Stomach smooth muscle (tissue), 2 donors: ENCODE data around the gene RAPH1.

Experiments
- H3K27ac ChIP-seq: one replicate; pipeline ENCODE4 v1.7.0; 2013; ENCODE audit warnings: mild to moderate bottlenecking, low read length, inconsistent platforms
- H3K27me3 ChIP-seq, 2 donors: one replicate each; pipeline ENCODE4 v1.7.0; 2013; ENCODE audit warnings: low read length in 2 of 2; ENCODE audit not compliant: insufficient read depth in 2 of 2, control insufficient read depth in 1 of 2
- H3K36me3 ChIP-seq, 2 donors: one replicate each; pipeline ENCODE4 v1.7.0; 2013; ENCODE audit warnings: low read length in 2 of 2; ENCODE audit not compliant: control insufficient read depth in 2 of 2, insufficient read depth in 2 of 2
- H3K4me1 ChIP-seq: one replicate; pipeline ENCODE4 v1.7.0; 2013; ENCODE audit warnings: low read length; ENCODE audit not compliant: control insufficient read depth, insufficient read depth
- H3K4me3 ChIP-seq, 2 donors: one replicate each; pipeline ENCODE4 v1.7.0; 2013; ENCODE audit warnings: low read length in 2 of 2
- H3K9ac ChIP-seq, 2 donors: one replicate each; pipeline ENCODE4 v1.7.0; 2013; ENCODE audit warnings: low read length in 2 of 2, mild to moderate bottlenecking in 1 of 2
- H3K9me3 ChIP-seq, 2 donors: one replicate each; pipeline ENCODE4 v1.7.0; 2013; ENCODE audit warnings: low read length in 2 of 2; ENCODE audit not compliant: control insufficient read depth in 2 of 2
- donor health status: healthy.
- donor health status: Pancreatic carcinoma.

Gene RAPH1

DNA sequence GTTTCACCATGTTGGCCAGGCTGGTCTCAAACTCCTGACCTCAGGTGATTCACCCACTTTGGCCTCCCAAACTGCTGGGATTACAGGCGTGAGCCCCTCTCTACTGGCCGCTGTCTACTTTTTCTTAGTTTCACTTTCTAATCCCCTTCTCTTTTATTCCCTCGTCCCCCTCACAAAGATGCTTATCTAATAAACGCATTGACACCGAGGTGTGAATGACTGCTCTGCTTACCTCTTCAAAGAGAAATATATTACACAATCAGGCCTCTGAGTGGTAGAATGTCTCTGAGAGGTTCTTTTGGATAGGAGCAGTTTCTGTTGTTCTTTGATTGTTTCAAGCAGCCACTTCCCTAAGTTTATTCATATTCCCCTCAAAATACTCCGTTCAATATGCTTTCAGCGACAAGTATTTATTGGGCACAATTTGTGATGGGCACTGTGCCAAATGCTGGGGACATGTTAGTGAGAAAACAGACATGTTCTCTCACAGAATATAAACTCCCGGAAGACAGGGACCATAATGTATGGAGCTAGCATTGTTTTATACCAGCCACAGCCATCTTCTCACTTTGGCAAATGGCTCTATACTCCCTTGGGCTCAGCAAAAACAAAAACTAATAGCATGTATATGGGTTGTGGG lies 34.7 kb upstream of the RAPH1 start:
- H3K9me3 ChIP-seq = no peaks in the 10 kb centered on the region
- H3K36me3 ChIP-seq = no peaks in the 10 kb centered on the region
- H3K27me3 ChIP-seq = no peaks in the 10 kb centered on the region
- H3K4me1 ChIP-seq = no peaks in the 10 kb centered on the region
- H3K27ac ChIP-seq = no peak overlapping the region
- no peak overlapping the region for H3K4me3 ChIP-seq
- no peak overlapping the region for H3K9ac ChIP-seq

DNA sequence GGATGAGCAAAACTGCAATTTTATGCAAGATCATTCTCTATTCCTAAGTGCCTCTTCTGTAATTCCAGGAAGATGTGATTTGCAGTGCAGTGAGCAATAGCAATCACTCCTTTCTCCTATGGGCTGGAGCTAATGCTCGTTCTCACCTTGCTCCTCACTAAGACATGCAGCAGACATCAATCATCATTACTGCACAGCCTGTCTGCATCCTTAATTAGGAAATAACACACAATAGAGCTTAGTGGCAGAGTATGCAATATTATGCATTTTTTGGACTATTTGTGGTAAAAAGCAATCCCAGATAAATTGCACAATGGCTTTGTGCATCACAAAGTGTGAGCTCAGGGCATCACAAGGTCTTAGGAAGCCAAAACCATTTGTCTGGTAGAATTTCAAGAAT lies 32.6 kb upstream of the RAPH1 start:
- Histone ChIP-seq H3K9me3 (no peaks in the 10 kb centered on the region), H3K27me3 (no peaks in the 10 kb centered on the region), H3K36me3 (no peaks in the 10 kb centered on the region), H3K9ac (no peak overlapping the region), H3K4me3 (no peak overlapping the region), H3K4me1 (no peaks in the 10 kb centered on the region), H3K27ac (no peak overlapping the region)

DNA sequence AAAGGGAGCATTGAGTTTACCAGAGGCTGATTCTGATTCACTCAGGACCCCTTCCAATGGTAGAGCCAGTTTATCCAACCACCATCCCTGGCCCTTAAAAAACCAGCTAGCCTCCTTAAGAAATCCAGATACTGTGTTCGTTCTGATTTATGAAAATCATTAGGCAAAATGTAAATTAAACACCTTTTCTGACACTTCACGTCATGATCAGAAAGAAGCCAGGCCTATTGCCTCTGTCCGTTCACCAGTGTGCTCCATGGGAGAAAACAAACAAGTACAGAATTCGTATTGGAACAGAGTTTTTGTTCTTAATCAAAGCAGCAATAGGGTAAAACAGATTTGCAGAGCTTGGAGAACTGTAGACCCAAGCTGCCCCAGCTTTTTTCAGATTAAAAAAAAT lies 31.1 kb upstream of the RAPH1 start:
- Histone ChIP-seq H3K4me3 (no peak overlapping the region), H3K9me3 (no peaks in the 10 kb centered on the region), H3K36me3 (no peaks in the 10 kb centered on the region), H3K27ac (no peak overlapping the region), H3K4me1 (peaks cover 7% of the 10 kb centered on the region), H3K9ac (no peak overlapping the region), H3K27me3 (no peaks in the 10 kb centered on the region)

DNA sequence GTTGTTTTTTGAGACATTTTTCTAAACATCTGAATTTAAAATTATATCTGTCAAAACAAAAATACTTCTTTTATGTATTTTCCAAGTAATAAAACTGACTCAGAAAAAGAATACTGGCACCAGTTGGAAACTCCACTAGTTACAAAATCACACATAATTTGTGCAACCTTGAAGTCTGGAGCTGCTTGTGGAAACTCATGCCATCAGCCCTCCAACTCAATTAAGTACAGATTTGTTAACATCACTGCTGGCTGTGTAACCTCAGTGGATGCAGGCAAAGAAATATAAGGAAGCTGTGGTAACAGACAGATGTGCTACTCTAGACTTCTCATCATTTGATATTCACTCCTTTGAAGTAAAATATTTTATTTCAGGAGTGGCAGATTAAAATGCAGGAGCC lies 30.0 kb upstream of the RAPH1 start:
- H3K9ac ChIP-seq = no peak overlapping the region
- no peaks in the 10 kb centered on the region for H3K36me3 ChIP-seq
- H3K27me3 ChIP-seq = no peaks in the 10 kb centered on the region
- H3K4me1 ChIP-seq = peaks cover 7% of the 10 kb centered on the region
- no peak overlapping the region for H3K4me3 ChIP-seq
- H3K9me3 ChIP-seq = no peaks in the 10 kb centered on the region
- no peak overlapping the region for H3K27ac ChIP-seq

DNA sequence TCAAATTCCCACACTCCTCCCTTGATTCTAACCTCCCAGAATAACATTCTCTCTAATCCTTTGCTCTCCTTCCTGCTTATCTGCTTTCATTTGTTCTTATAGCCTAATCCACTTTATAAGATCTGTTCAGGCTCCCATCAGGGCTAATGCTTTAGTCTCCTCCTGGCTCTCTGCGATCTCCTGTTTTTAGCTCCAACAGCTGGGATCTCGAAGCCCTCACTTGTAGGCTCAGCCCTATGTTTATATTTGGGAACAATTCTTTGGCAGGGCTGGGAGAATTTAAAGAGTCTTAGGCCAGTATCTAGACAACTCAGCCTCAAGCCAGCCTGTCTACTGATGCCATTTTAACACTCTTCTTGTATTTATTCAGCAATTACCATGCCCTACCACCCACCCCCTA lies 27.2 kb upstream of the RAPH1 start:
- Histone ChIP-seq H3K9ac (peak overlapping the region in 1 of 2 donors; percentile 50), H3K27me3 (no peaks in the 10 kb centered on the region), H3K4me3 (no peak overlapping the region), H3K4me1 (peaks cover 7% of the 10 kb centered on the region), H3K9me3 (no peaks in the 10 kb centered on the region), H3K36me3 (no peaks in the 10 kb centered on the region), H3K27ac (peak overlapping the region; percentile 31)

DNA sequence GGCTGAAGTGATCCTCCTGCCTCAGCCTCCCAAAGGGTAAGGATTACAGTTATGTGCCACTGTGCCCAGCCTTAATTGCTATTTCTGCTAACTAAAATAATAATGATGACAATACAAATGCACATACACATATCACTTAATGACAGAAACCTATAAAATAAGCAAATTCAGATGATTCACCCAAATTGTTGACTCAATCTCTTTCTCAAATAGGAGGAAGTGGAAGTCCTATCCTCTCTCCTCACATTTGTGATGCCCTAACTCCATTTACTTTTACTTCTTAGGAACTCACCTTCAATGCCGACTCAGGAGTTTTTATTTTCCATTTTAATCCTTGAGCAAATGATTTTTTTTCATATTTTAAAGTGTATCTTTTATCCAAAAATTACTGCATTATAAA lies 24.5 kb upstream of the RAPH1 start:
- H3K4me3 ChIP-seq = no peak overlapping the region
- H3K9me3 ChIP-seq = no peaks in the 10 kb centered on the region
- no peak overlapping the region for H3K9ac ChIP-seq
- H3K27me3 ChIP-seq = no peaks in the 10 kb centered on the region
- peaks cover 7% of the 10 kb centered on the region for H3K4me1 ChIP-seq
- H3K36me3 ChIP-seq = no peaks in the 10 kb centered on the region
- no peak overlapping the region for H3K27ac ChIP-seq

DNA sequence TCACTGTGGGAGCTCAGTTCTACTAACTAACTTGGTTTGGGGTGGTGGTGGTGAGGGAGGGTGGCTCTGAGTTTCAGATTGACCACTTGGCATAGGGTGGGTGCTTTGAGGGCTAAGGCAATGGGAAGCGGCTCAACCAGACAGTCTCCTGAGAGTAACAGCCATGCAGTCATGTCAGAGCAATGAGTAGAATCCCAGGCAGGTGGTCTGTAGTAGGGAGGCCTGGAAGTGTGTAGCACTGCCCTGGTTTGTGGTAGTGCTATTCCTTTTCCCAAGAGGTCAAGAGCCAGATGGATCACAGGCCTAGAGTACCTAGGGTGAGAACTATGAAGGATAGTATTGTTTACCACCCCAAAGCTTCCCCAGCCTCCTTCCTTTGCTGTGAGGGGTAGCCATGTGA lies 18.7 kb upstream of the RAPH1 start:
- Histone ChIP-seq H3K9me3 (no peaks in the 10 kb centered on the region), H3K9ac (no peak overlapping the region), H3K4me3 (no peak overlapping the region), H3K27me3 (no peaks in the 10 kb centered on the region), H3K4me1 (peaks cover 2% of the 10 kb centered on the region), H3K36me3 (no peaks in the 10 kb centered on the region), H3K27ac (no peak overlapping the region)

DNA sequence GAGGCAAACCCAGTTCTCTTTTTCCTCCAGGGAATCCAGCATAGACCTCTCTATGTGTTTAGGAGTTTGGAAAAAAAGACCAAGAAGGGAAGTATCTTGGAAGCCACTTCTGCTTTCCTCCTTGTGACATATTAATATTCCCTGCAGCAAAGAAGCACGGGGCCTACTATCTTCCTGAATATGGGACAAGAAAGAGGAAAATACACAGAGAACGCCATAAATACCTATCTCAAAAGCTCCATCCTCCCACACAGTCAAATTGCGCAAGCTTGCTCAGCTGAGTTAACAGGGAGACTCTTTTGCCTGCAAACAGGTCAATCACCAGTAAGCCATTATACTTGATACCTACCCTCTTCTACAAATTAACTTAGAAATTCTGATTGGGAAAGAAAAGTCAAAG lies 16.7 kb upstream of the RAPH1 start:
- Histone ChIP-seq H3K27ac (no peak overlapping the region), H3K36me3 (no peaks in the 10 kb centered on the region), H3K4me1 (peaks cover 2% of the 10 kb centered on the region), H3K27me3 (no peaks in the 10 kb centered on the region), H3K9ac (no peak overlapping the region), H3K4me3 (no peak overlapping the region), H3K9me3 (no peaks in the 10 kb centered on the region)

DNA sequence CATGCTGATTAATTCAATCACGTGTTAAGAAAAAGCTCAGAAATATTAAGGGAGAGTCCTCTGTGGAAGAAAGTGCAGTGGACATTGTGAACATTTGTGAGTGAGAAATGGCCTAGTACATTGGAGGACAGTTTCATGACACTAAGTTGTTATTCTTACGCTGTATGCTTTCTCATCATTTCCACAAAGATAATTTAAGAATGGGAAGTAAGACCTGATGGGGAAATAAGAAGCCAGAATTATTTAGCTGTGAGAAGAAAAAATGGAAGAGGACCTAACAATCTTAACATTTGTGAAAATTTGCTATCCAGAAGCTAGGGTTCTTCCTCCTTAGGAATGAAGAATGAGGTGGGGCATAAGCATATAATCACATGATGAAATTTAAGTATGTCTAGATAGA lies 15.2 kb upstream of the RAPH1 start:
- Histone ChIP-seq H3K27ac (no peak overlapping the region), H3K4me1 (peaks cover 2% of the 10 kb centered on the region), H3K27me3 (no peaks in the 10 kb centered on the region), H3K9ac (no peak overlapping the region), H3K4me3 (no peak overlapping the region), H3K9me3 (no peaks in the 10 kb centered on the region), H3K36me3 (no peaks in the 10 kb centered on the region)

DNA sequence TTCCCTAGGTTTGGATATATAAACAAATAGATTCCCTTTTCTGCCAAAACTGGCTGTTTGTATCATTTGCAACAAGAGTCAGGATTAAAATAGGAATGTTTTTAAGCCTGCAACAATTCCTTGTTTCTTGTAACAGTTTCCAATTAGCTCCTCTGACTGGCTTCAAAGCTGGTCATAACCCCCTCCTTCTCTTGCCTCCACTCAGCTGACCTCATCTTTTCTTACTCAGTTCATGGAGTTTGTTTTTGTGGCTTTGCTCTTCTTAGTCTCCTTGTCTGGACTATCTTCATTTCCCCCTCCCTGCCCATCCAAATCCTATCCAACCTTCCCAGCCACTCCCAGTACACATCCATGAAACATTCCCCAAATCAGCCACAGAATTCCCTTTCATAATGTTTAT lies 14.3 kb upstream of the RAPH1 start:
- Histone ChIP-seq H3K36me3 (no peaks in the 10 kb centered on the region), H3K9me3 (no peaks in the 10 kb centered on the region), H3K4me1 (peaks cover 2% of the 10 kb centered on the region), H3K4me3 (no peak overlapping the region), H3K9ac (no peak overlapping the region), H3K27ac (no peak overlapping the region), H3K27me3 (no peaks in the 10 kb centered on the region)

DNA sequence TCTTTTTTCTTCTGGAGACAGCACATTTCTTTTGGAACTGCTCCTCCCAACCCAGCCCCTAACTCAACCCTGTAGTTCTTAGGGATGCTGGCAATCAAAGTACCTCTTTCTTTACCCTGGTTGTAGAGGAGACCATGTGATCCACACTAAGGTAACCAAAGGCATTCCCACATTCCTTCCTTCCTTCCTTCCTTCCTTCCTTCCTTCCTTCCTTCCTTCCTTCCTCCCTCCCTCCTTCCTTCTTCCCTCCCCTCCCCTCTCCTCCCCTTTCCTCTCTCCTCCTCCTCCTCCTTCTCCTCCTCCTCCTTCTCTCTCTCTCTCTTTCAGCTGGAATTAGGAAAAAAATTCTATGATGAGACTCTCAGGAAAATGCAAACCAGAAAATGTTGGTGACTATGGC lies 13.8 kb upstream of the RAPH1 start:
- H3K36me3 ChIP-seq = no peaks in the 10 kb centered on the region
- H3K4me3 ChIP-seq = no peak overlapping the region
- H3K27ac ChIP-seq = no peak overlapping the region
- H3K9me3 ChIP-seq = no peaks in the 10 kb centered on the region
- peaks cover 2% of the 10 kb centered on the region for H3K4me1 ChIP-seq
- H3K27me3 ChIP-seq = no peaks in the 10 kb centered on the region
- no peak overlapping the region for H3K9ac ChIP-seq
